Activated T-cell treated with anti-CD3 and anti-CD28 coated beads, Interleukin-2, amount 50 U/mL, for 24 hours (primary cell): ENCODE measurements around the gene DUOX2.
A peak's percentile ranks its signal among the peaks of the same experiment; 100 is the strongest.

Experiments
- DNase-seq: peaks from one replicate; pipeline ENCODE4 v3.0.0-alpha.2; 2020
- H3K27ac Mint-ChIP-seq: 2 replicates; pipeline ENCODE4 v1.8.0; 2020; ENCODE audit warnings: mild to moderate bottlenecking, mixed read lengths
- H3K27me3 Mint-ChIP-seq: 2 replicates; pipeline ENCODE4 v1.8.0; 2020; ENCODE audit warnings: mixed read lengths
- H3K36me3 Mint-ChIP-seq: 2 replicates; pipeline ENCODE4 v1.8.0; 2020; ENCODE audit warnings: low read depth, mixed read lengths
- H3K4me1 Mint-ChIP-seq: 2 replicates; pipeline ENCODE4 v1.8.0; 2020; ENCODE audit warnings: low read depth, mixed read lengths
- H3K4me3 Mint-ChIP-seq: 2 replicates; pipeline ENCODE4 v1.8.0; 2020; ENCODE audit warnings: mild to moderate bottlenecking, moderate library complexity, mixed read lengths
- H3K9me3 Mint-ChIP-seq: 2 replicates; pipeline ENCODE4 v1.8.0; 2020; ENCODE audit warnings: mixed read lengths

The DUOX2 gene

GRCh38 chr15:45114076-45114750 is at the start of gene DUOX2, which contains the start of gene DUOXA2:
Gene DUOX2, minus strand, starts transcription at chr15:45114172. Its CDS starts 761 bp downstream, at chr15:45113411.
Gene DUOXA2, plus strand, starts transcription at chr15:45114326. Its CDS starts 280 bp downstream, at chr15:45114606.
- H3K9me3 Mint-ChIP-seq: no peaks in the 10 kb centered on the region
- peaks cover 43% of the 10 kb centered on the region for H3K4me1 Mint-ChIP-seq
- H3K27ac Mint-ChIP-seq: no peak within 1 kb of the TSS
- DNase-seq: no peak
- H3K4me3 Mint-ChIP-seq: peak within 1 kb of the TSS; percentile 42
- H3K27me3 Mint-ChIP-seq: peaks cover 84% of the 10 kb centered on the region
- H3K36me3 Mint-ChIP-seq: no peaks in the 10 kb centered on the region

- Mint-ChIP-seq H3K4me1 (peaks cover 14% of the 10 kb centered on the region), H3K36me3 (peaks cover 4% of the 10 kb centered on the region), H3K27ac (no peak overlapping the region), H3K27me3 (no peaks in the 10 kb centered on the region), H3K4me3 (no peak overlapping the region), H3K9me3 (no peaks in the 10 kb centered on the region)
- DNase-seq: no peak
Measured at GRCh38 chr15:45163508-45163856, 49.5 kb upstream of the DUOX2 start.

GRCh38 chr15:45162771-45163507 is 49.0 kb upstream of the DUOX2 start:
- Mint-ChIP-seq H3K27ac (no peak overlapping the region), H3K4me1 (peaks cover 16% of the 10 kb centered on the region), H3K9me3 (no peaks in the 10 kb centered on the region), H3K27me3 (no peaks in the 10 kb centered on the region), H3K36me3 (peaks cover 4% of the 10 kb centered on the region), H3K4me3 (no peak overlapping the region)
- peak; percentile 74 for DNase-seq

DNA sequence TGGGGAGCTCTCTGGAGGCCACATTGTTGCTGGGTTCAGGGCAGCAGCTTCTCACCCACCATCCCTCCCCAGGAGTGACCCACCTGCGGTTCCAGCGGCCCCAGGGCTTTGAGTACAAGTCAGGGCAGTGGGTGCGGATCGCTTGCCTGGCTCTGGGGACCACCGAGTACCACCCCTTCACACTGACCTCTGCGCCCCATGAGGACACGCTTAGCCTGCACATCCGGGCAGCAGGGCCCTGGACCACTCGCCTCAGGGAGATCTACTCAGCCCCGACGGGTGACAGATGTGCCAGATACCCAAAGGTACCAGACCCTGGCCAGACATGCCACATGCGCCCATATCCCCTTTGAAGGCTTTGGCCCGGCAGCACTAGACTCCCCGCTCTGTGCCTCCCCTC is 47.7 kb upstream of the DUOX2 start:
- H3K27me3 Mint-ChIP-seq: no peaks in the 10 kb centered on the region
- no peak overlapping the region for H3K4me3 Mint-ChIP-seq
- H3K9me3 Mint-ChIP-seq: no peaks in the 10 kb centered on the region
- H3K4me1 Mint-ChIP-seq: peaks cover 22% of the 10 kb centered on the region
- no peak for DNase-seq
- peaks cover 2% of the 10 kb centered on the region for H3K36me3 Mint-ChIP-seq
- H3K27ac Mint-ChIP-seq: no peak overlapping the region

DNA sequence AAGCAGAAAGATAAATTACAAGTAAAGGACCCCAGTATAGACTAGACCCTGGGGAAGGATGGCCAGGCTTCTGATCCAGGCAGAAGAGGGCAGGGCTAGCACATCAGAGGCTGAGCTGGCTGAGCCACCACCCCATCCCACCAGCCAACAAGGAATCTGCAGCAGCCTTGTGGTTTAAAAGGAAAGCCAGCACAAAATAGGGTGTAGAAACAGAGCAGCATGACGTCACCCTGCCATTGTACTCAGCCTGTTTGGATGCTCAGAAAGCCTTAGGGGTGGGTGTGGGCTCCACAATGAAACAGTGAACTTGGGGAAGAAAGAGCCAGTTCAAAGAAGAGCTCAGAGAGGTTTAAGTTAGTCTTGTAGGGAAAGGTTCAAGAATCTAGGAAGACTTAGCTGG is 44.0 kb upstream of the DUOX2 start:
- peaks cover 9% of the 10 kb centered on the region for H3K4me1 Mint-ChIP-seq
- H3K9me3 Mint-ChIP-seq: no peaks in the 10 kb centered on the region
- no peak overlapping the region for H3K27ac Mint-ChIP-seq
- DNase-seq: no peak
- no peaks in the 10 kb centered on the region for H3K27me3 Mint-ChIP-seq
- no peak overlapping the region for H3K4me3 Mint-ChIP-seq
- H3K36me3 Mint-ChIP-seq: peaks cover 2% of the 10 kb centered on the region

DNA sequence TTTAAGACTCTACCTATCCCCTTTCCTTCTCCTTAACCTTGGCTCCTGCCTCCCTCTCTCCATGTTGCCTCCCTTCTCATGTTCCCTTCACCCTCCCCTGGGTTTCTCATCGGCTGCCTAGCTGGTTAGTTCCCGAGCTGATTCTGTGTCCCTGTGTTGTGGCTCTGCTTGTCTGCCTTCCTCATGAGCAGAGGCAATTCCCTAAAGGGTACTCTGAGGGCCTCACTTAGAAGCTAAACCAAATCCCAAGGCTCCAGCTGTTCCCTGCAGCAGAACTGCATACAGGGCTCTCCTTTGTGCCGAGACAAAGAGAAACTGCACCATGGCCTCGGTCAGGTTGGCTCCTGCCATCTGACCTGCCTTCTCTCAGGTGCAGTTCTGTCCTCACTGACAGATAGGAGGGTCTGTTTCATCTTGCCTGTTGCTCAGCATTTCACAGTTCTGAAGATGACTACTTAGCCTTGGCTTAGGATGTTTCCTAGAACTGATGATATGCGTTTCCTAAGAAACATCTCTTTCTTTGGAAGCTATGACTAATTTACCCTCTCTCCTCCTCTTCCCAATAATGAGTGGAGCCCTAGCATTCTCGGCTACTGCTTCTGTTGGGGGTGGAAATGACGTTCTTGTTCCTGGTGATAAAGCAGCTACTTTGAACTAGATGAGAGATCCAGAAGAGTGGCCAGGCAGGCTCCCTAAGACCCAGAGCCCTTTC is 42.9 kb upstream of the DUOX2 start:
- H3K27ac Mint-ChIP-seq: peak overlapping the region; percentile 4
- DNase-seq: no peak

DNA sequence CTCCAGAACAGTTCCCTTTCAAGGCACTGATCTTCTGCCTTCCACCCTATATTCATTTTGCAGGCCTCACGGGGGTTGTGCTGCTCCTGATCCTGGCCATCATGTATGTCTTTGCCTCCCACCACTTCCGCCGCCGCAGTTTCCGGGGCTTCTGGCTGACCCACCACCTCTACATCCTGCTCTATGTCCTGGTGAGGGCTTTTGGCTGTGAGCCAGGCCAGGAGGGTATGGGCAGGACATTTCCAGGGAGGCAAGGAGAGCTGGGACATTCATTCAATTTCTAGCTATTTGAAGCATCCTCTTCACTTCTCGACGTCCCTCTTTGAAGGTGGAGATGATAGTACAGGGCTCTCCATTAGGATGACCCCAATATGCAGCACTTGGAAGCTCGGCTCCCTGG is 41.8 kb upstream of the DUOX2 start:
- DNase-seq: no peak
- H3K27ac Mint-ChIP-seq: no peak overlapping the region
- H3K36me3 Mint-ChIP-seq: peaks cover 16% of the 10 kb centered on the region
- H3K27me3 Mint-ChIP-seq: no peaks in the 10 kb centered on the region
- H3K9me3 Mint-ChIP-seq: no peaks in the 10 kb centered on the region
- peaks cover 9% of the 10 kb centered on the region for H3K4me1 Mint-ChIP-seq
- H3K4me3 Mint-ChIP-seq: no peak overlapping the region

More for the DNA sequence above, 42.9 kb upstream of the DUOX2 start:
- Mint-ChIP-seq H3K4me3 (no peak overlapping the region), H3K36me3 (peaks cover 10% of the 10 kb centered on the region), H3K27me3 (no peaks in the 10 kb centered on the region), H3K9me3 (no peaks in the 10 kb centered on the region), H3K4me1 (peaks cover 9% of the 10 kb centered on the region)

GRCh38 chr15:45151998-45152828 is 38.2 kb upstream of the DUOX2 start:
- Mint-ChIP-seq H3K4me1 (peaks cover 1% of the 10 kb centered on the region), H3K36me3 (peaks cover 15% of the 10 kb centered on the region), H3K4me3 (no peak overlapping the region), H3K9me3 (no peaks in the 10 kb centered on the region), H3K27me3 (no peaks in the 10 kb centered on the region), H3K27ac (no peak overlapping the region)
- no peak for DNase-seq

GRCh38 chr15:45150997-45151396 is 37.0 kb upstream of the DUOX2 start:
- H3K4me1 Mint-ChIP-seq: no peaks in the 10 kb centered on the region
- H3K27ac Mint-ChIP-seq: no peak overlapping the region
- H3K36me3 Mint-ChIP-seq: peaks cover 15% of the 10 kb centered on the region
- no peaks in the 10 kb centered on the region for H3K9me3 Mint-ChIP-seq
- DNase-seq: no peak
- no peak overlapping the region for H3K4me3 Mint-ChIP-seq
- no peaks in the 10 kb centered on the region for H3K27me3 Mint-ChIP-seq

DNA sequence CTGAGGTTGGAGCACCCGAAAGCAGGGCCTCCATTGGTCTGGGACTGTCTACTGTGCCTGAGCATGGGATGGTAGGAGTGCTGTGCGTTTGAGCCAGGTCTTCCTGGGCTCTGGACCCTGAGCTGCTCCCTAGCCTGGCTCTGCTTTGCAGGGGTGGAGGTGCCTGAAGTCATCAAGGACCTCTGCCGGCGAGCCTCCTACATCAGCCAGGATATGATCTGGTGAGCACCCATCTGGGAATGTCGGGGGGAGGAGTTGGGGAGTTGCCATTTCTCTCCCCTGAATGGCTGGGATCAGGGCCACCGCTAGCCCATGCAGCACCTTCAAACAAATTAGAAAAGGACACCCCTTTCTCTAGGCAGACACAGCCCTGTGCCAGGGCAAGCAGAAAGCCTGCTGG is 36.5 kb upstream of the DUOX2 start:
- no peak overlapping the region for H3K4me3 Mint-ChIP-seq
- peaks cover 15% of the 10 kb centered on the region for H3K36me3 Mint-ChIP-seq
- no peak for DNase-seq
- no peaks in the 10 kb centered on the region for H3K9me3 Mint-ChIP-seq
- no peak overlapping the region for H3K27ac Mint-ChIP-seq
- H3K4me1 Mint-ChIP-seq: no peaks in the 10 kb centered on the region
- H3K27me3 Mint-ChIP-seq: no peaks in the 10 kb centered on the region

DNA sequence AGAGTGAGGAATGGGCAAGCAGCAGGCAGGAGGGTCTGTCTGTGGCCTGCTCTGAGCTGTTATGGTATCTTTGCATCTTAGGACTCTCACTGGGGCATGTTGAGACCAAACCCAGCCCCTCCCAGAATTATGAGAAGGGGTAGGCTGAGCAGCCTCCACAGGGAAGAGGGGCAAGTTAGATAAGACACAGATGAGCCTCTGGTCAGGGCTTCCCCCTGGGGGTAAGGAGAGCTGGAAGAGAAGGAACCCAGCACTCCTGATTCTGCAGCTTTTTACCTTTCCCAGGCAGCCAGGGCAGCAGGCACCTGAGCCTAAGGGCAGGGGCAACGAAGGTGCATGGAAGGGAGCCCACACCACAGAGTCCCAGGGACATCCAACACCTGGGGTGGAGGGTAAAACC is 35.1 kb upstream of the DUOX2 start:
- H3K27me3 Mint-ChIP-seq: no peaks in the 10 kb centered on the region
- no peak overlapping the region for H3K4me3 Mint-ChIP-seq
- H3K9me3 Mint-ChIP-seq: no peaks in the 10 kb centered on the region
- no peak for DNase-seq
- peaks cover 15% of the 10 kb centered on the region for H3K36me3 Mint-ChIP-seq
- no peak overlapping the region for H3K27ac Mint-ChIP-seq
- H3K4me1 Mint-ChIP-seq: no peaks in the 10 kb centered on the region

DNA sequence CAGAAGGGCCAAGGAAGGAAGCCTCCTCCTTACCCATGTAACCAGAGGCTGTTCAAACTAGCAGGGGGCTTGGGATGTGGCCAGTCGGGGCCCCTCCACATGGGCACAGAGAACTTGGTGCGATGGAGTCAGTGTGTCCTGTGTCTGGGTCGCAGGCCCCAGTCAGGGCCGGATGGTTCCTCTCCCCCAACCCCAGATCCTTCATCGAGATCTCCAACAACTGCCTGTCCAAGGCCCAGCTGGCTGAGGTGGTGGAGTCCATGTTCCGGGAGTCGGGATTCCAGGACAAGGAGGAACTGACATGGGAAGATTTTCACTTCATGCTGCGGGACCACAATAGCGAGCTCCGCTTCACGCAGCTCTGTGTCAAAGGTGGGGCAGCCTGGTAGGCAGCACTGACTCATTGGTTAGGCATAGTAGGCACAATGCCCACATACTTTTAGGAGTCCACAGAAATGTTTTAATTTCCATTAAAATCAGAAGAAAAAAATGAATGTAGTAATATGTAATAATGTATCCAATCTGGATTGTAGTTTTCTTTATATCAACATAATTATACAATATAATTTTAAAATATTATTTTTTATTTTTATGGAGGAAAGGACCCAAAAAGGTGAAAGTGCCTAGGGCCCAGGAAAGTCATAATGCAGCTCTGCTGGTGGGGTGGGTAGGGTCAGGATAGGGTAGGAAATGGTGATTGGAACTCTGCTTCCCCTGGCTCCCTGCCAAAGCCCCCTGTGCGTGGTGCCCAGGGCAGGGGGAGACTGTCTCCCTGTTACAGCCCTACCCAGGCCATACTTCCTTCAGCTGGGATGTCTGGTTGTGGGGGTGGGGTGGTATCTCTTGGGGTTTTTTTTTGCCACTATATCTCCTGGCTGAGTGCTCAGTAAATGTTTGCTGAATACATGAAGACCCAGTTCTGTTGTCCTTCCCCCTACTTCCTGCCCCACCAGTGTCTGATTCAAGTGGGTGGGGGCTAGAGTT is 34.4 kb upstream of the DUOX2 start:
- Mint-ChIP-seq H3K27me3 (no peaks in the 10 kb centered on the region), H3K4me3 (no peak overlapping the region), H3K36me3 (peaks cover 15% of the 10 kb centered on the region), H3K4me1 (no peaks in the 10 kb centered on the region), H3K27ac (no peak overlapping the region), H3K9me3 (no peaks in the 10 kb centered on the region)
- no peak for DNase-seq

- peaks cover 14% of the 10 kb centered on the region for H3K36me3 Mint-ChIP-seq
- no peaks in the 10 kb centered on the region for H3K4me1 Mint-ChIP-seq
- DNase-seq: no peak
- H3K9me3 Mint-ChIP-seq: no peaks in the 10 kb centered on the region
- H3K27me3 Mint-ChIP-seq: no peaks in the 10 kb centered on the region
- no peak overlapping the region for H3K27ac Mint-ChIP-seq
- no peak overlapping the region for H3K4me3 Mint-ChIP-seq
Measured at GRCh38 chr15:45147606-45148005, 33.6 kb upstream of the DUOX2 start.
